Measurements from ENCODE around the gene DEDD.
A peak's percentile ranks its signal among the peaks of the same experiment; 100 is the strongest.

DEDD gene, protein sequence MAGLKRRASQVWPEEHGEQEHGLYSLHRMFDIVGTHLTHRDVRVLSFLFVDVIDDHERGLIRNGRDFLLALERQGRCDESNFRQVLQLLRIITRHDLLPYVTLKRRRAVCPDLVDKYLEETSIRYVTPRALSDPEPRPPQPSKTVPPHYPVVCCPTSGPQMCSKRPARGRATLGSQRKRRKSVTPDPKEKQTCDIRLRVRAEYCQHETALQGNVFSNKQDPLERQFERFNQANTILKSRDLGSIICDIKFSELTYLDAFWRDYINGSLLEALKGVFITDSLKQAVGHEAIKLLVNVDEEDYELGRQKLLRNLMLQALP

DNA sequence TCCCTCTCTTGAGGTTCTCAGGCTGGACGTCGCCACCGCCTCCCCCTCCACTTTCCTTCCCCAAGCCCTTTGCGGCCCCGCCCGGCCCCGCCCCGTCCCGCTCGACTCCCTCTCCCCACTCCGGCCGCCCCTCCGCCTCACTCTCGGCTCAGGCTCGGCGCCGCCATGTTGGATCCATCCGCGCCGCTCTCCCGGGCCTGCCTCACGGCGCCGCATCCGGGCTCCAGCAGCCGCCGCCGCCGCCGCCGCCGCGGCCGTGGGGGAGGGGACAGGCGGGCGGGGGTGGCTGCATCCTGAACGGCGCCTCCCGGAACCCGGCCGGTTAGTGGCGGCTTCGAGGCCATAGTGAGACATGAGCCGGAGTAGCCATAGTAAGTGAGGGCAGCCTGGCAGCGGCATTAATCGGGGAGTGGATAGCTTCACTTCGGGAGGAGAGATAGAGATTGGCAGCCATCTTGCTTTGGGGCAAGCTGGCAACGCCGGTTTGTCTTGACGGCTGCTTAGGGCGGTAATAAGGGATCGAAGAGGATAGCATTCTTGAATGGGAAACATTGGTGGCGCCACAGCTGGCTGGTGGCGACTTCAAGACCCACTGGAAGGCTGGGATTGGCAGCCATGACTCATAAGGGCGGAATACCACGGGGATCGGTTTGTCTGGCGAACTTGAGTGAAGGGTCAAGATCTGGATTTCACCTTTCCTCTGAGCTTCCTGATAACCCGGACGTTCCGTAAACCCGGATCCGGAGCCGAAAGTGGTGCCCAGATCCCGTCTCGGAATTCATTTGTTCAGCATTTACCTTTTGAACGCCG is at the start of gene DEDD:
TSS of gene DEDD (minus strand) at position 258 of the 810 bp plus-strand sequence. CDS start 8,205 bp downstream, outside the sequence.
- H3K36me3 ChIP-seq (ENCODE audit: insufficient read depth, low read length) = peaks cover 14% of the 10 kb centered on the region
- H3K27ac ChIP-seq (ENCODE audit: low read depth, low read length) = peak within 1 kb of the TSS; percentile 89
- peak within 1 kb of the TSS; percentile 92 for H3K4me3 ChIP-seq (ENCODE audit: low read depth, low read length)
- H3K27me3 ChIP-seq (ENCODE audit: insufficient read depth, low read length) = no peaks in the 10 kb centered on the region
- H2AFZ ChIP-seq (ENCODE audit: low read length, unreplicated experiment) = peak within 1 kb of the TSS; percentile 73
- H3K4me1 ChIP-seq (ENCODE audit: control insufficient read depth, insufficient read depth, low read length, unreplicated experiment) = peaks cover 14% of the 10 kb centered on the region
- peaks cover 61% of the 10 kb centered on the region for H3K79me2 ChIP-seq (ENCODE audit: control insufficient read depth, insufficient read depth, low read length, unreplicated experiment)

DNA sequence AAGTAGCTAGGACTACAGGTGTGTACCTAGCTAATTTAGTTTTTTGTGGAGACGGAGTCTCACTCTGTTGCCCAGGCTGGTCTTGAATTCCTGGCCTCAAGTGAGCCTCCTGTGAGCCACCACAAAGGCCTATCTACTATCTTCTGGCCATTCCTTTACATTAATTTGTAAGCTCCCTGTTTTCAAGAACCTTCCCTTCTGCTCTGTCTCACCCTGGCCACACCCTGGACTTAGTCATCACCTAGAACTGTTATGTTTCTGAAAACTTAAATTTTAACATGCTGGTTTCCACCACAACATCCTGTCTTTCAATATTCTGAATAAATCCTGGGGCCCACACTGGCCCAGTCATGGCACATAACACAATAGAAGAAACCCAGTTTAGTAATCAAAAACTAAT is 49.7 kb upstream of the DEDD start:
- H3K4me1 ChIP-seq (ENCODE audit: control insufficient read depth, insufficient read depth, low read length, unreplicated experiment) = peaks cover 36% of the 10 kb centered on the region
- no peak overlapping the region for H3K4me3 ChIP-seq (ENCODE audit: low read depth, low read length)
- H3K27ac ChIP-seq (ENCODE audit: low read depth, low read length) = peak overlapping the region; percentile 74
- no peaks in the 10 kb centered on the region for H3K79me2 ChIP-seq (ENCODE audit: control insufficient read depth, insufficient read depth, low read length, unreplicated experiment)
- no peaks in the 10 kb centered on the region for H3K27me3 ChIP-seq (ENCODE audit: insufficient read depth, low read length)
- H3K36me3 ChIP-seq (ENCODE audit: insufficient read depth, low read length) = no peaks in the 10 kb centered on the region
- peak overlapping the region; percentile 44 for H2AFZ ChIP-seq (ENCODE audit: low read length, unreplicated experiment)

DNA sequence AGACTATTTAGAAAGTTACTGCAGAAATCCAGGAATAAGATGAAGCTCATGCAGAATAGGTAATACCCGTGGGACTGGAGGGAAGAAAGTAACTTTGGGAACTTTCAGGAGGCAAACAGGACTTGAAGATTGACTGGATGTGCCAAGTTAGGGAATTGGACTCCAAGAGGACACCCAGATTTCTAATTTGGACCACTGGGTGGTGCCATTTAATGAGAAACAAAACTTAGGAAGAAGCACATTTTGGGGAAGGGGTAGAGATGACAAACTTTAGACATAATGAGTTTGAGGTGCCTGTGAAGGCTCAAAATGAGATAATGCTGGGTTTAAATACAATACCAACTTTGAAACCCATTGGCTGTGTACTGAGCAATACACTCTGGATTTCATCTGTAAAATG is 48.2 kb upstream of the DEDD start:
- Histone ChIP-seq H3K79me2 (ENCODE audit: control insufficient read depth, insufficient read depth, low read length, unreplicated experiment) (peaks cover 13% of the 10 kb centered on the region), H3K36me3 (ENCODE audit: insufficient read depth, low read length) (no peaks in the 10 kb centered on the region), H3K4me1 (ENCODE audit: control insufficient read depth, insufficient read depth, low read length, unreplicated experiment) (peaks cover 36% of the 10 kb centered on the region), H3K27ac (ENCODE audit: low read depth, low read length) (0 out of 2 replicates have a peak overlapping the region, but pooled peaks have one; percentile 8), H2AFZ (ENCODE audit: low read length, unreplicated experiment) (no peak overlapping the region), H3K27me3 (ENCODE audit: insufficient read depth, low read length) (no peaks in the 10 kb centered on the region), H3K4me3 (ENCODE audit: low read depth, low read length) (no peak overlapping the region)

DNA sequence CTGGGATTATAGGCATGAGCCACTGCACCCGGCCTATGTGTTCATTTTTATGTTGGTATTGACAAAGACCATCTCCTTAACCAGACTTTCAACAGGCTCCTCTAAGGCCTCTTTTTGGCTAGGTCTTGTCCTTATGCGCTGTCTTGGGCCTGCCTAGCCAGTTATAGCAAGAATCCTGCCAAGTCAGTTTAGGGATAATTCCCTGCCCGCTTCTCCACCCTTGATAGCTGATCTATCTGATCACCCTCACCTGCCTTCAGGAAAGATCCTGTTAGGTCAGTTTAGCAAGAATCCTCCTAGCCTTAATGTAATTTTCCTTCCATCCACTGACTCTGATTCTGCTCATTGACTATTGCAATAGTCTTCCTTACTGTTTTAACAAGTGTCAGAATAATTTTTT is 47.2 kb upstream of the DEDD start:
- Histone ChIP-seq H3K27me3 (ENCODE audit: insufficient read depth, low read length) (no peaks in the 10 kb centered on the region), H2AFZ (ENCODE audit: low read length, unreplicated experiment) (no peak overlapping the region), H3K36me3 (ENCODE audit: insufficient read depth, low read length) (no peaks in the 10 kb centered on the region), H3K4me3 (ENCODE audit: low read depth, low read length) (no peak overlapping the region), H3K27ac (ENCODE audit: low read depth, low read length) (no peak overlapping the region), H3K4me1 (ENCODE audit: control insufficient read depth, insufficient read depth, low read length, unreplicated experiment) (peaks cover 31% of the 10 kb centered on the region), H3K79me2 (ENCODE audit: control insufficient read depth, insufficient read depth, low read length, unreplicated experiment) (peaks cover 13% of the 10 kb centered on the region)

DNA sequence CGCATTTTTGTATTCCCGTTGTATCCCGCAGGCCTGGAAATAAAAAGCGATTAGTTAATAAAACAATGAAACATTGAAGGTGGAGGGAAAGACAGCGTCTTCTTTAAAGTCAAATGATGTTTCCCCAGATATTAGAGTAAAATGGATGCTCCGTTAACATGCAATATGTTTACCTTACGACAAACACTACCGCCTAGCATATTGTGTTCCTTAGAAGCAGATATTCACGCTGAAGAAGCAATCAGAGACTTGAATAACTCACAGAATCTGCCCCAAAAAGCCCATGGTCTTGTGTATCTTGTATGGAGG is 45.4 kb upstream of the DEDD start:
- H3K4me3 ChIP-seq (ENCODE audit: low read depth, low read length) = peak overlapping the region; percentile 88
- no peaks in the 10 kb centered on the region for H3K27me3 ChIP-seq (ENCODE audit: insufficient read depth, low read length)
- H2AFZ ChIP-seq (ENCODE audit: low read length, unreplicated experiment) = no peak overlapping the region
- peaks cover 13% of the 10 kb centered on the region for H3K79me2 ChIP-seq (ENCODE audit: control insufficient read depth, insufficient read depth, low read length, unreplicated experiment)
- H3K36me3 ChIP-seq (ENCODE audit: insufficient read depth, low read length) = peaks cover 3% of the 10 kb centered on the region; the same call in 1 of the 2 replicates
- H3K4me1 ChIP-seq (ENCODE audit: control insufficient read depth, insufficient read depth, low read length, unreplicated experiment) = peaks cover 38% of the 10 kb centered on the region
- peak overlapping the region; percentile 6; the same call in 1 of the 2 replicates for H3K27ac ChIP-seq (ENCODE audit: low read depth, low read length)

DNA sequence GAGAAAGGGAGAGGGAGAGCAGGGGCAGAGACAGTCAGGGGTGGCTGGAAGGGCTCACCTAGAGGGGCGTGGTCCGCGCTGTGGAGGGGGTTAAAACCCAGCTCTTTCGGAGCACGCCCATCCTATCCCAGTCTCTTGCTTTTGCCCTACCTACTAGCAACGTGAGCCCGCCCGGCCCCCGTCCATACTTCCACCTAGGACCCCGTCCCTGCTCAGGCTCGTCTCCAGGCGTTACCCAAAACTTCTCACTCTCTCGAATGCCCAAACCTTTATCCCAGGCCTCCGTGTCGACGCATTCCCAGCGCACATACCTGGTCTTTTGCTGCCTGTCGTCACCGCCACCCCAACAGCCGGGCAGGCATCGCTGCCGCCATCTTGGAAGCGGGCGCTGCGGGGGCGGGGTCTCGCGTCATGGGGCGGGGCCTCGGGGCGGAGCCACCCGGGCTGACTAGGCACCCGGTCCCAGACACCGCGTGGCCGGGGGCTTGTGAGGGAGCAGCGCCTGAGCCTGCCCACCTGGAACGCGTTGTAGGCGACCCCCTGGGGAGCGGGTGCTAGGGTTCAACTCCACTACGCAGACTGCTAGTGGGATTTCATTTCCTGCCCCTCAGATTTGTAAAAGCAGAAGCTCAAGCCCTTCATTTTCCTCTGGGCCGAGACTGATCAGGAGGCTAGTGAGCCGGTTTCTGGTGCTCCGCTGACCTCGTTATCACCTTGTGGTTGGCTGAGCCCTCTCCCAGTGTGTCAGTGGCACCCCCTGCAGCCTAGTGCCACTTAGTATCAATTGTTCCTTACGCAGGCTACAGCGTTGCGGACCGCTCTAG is 44.9 kb upstream of the DEDD start, which contains the start of gene B4GALT3:
TSS of gene B4GALT3 (minus strand) at position 396 of the 824 bp plus-strand sequence. CDS start 1,447 bp downstream, outside the sequence.
- Histone ChIP-seq H3K27ac (ENCODE audit: low read depth, low read length) (peak within 1 kb of the TSS; percentile 23; the same call in 1 of the 2 replicates), H3K27me3 (ENCODE audit: insufficient read depth, low read length) (no peaks in the 10 kb centered on the region), H3K4me1 (ENCODE audit: control insufficient read depth, insufficient read depth, low read length, unreplicated experiment) (peaks cover 37% of the 10 kb centered on the region), H3K36me3 (ENCODE audit: insufficient read depth, low read length) (peaks cover 3% of the 10 kb centered on the region; the same call in 1 of the 2 replicates), H2AFZ (ENCODE audit: low read length, unreplicated experiment) (peak within 1 kb of the TSS; percentile 26), H3K79me2 (ENCODE audit: control insufficient read depth, insufficient read depth, low read length, unreplicated experiment) (peaks cover 13% of the 10 kb centered on the region), H3K4me3 (ENCODE audit: low read depth, low read length) (peak within 1 kb of the TSS; percentile 88)

DNA sequence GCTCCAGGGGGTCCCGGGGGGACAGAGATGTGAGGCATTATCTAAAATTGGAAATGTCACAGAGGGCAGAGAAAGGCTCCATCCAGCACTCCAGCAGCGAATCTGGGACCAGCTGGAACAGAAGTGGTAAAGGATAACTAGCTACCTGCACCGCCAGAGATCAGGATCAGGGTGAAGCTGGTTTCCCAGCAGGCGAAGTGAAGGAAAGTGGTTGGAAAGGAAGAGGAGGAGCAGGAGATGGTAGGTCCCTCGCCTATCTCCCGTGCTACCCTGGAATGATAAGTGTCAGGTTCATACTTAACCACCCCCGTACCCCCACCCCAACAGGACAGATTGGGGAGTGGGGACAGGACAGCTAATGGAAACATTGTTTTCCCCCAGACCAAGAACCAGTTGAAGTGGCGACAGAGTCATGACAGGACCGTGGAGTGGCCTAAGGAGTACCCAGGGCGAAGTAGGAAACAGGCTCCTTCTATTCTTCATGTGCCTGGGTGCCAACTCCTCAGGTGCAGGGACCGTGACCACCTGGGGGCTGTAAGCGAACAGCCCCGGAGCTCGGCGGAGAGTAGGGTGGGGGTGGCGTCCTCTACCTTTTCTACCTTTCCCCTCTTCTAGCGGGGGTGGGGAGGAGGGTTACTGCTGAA is 44.1 kb upstream of the DEDD start:
- Histone ChIP-seq H3K4me1 (ENCODE audit: control insufficient read depth, insufficient read depth, low read length, unreplicated experiment) (peaks cover 34% of the 10 kb centered on the region), H3K79me2 (ENCODE audit: control insufficient read depth, insufficient read depth, low read length, unreplicated experiment) (peaks cover 13% of the 10 kb centered on the region), H2AFZ (ENCODE audit: low read length, unreplicated experiment) (no peak overlapping the region), H3K36me3 (ENCODE audit: insufficient read depth, low read length) (peaks cover 6% of the 10 kb centered on the region; the same call in 1 of the 2 replicates), H3K27ac (ENCODE audit: low read depth, low read length) (peak overlapping the region; percentile 23; the same call in 1 of the 2 replicates), H3K4me3 (ENCODE audit: low read depth, low read length) (peak overlapping the region; percentile 88), H3K27me3 (ENCODE audit: insufficient read depth, low read length) (no peaks in the 10 kb centered on the region)

DNA sequence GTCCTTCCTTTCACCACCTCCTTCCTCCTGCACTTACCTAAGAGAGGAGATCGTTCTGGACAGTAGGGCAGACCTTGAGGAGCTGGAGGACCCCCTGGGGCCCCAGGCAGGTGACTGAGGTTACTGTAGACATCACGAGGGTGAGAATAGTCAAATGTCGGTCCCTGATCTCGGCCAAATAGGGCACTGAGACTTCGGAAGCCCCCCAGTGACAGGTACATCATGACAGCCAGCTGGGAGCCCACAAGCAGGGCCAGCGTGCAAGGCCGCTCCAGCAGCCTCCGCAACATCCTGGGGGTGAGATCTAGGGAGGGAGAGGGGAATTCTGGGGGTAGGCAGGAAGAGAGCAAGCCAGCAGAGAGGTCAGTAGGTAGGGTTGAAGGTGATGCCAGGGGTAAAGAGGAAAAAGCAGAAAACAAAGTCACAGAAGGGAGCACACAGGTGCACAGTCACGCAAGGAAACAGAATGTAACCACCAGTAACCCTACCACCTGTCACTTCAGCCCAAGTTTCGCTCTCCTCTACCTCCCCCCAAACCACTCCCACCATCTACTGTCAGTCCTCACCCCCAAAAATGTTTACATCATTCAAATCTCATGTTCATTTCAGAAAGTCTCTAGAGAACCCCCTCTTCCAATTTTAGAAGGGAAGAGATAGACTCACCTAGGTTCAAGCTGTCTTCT is 43.4 kb upstream of the DEDD start:
- Histone ChIP-seq H3K79me2 (ENCODE audit: control insufficient read depth, insufficient read depth, low read length, unreplicated experiment) (peaks cover 13% of the 10 kb centered on the region), H3K4me1 (ENCODE audit: control insufficient read depth, insufficient read depth, low read length, unreplicated experiment) (peaks cover 30% of the 10 kb centered on the region), H3K36me3 (ENCODE audit: insufficient read depth, low read length) (peaks cover 11% of the 10 kb centered on the region; the same call in 1 of the 2 replicates), H3K4me3 (ENCODE audit: low read depth, low read length) (peak overlapping the region; percentile 88), H2AFZ (ENCODE audit: low read length, unreplicated experiment) (no peak overlapping the region), H3K27ac (ENCODE audit: low read depth, low read length) (peak overlapping the region; percentile 23; the same call in 1 of the 2 replicates), H3K27me3 (ENCODE audit: insufficient read depth, low read length) (no peaks in the 10 kb centered on the region)

DNA sequence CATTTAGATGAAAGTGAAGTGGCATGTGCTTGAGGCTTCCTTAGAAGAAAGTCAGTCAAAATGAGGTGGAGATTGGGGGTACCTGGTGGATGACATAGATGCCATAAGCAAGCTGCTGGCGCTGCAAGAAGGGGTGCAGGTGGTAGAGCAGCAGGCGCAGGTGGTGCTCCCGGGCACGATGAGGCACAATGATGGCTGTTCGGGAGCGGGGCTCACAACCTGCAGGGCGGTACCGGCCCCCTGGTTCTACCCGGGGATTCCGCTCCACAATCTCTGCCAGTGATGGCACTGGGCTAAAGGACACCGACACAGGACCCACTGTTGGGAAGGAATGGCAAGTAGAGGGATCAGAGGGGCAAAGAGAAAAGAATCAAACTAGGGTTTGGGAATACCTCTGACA is 42.4 kb upstream of the DEDD start:
- Histone ChIP-seq H3K27ac (ENCODE audit: low read depth, low read length) (peak overlapping the region; percentile 33; the same call in 1 of the 2 replicates), H3K27me3 (ENCODE audit: insufficient read depth, low read length) (no peaks in the 10 kb centered on the region), H3K36me3 (ENCODE audit: insufficient read depth, low read length) (peaks cover 16% of the 10 kb centered on the region; the same call in 1 of the 2 replicates), H2AFZ (ENCODE audit: low read length, unreplicated experiment) (no peak overlapping the region), H3K4me1 (ENCODE audit: control insufficient read depth, insufficient read depth, low read length, unreplicated experiment) (peaks cover 30% of the 10 kb centered on the region), H3K4me3 (ENCODE audit: low read depth, low read length) (no peak overlapping the region), H3K79me2 (ENCODE audit: control insufficient read depth, insufficient read depth, low read length, unreplicated experiment) (peaks cover 13% of the 10 kb centered on the region)

All from ACC112 (cell line).